IPS-18a (cell line): ENCODE results near the gene CDKN2C.
"Not testable (repeated sequence)": the region's sequence is repeated elsewhere in the genome, so short reads cannot be mapped to it uniquely, and the experiment has no call there.

ENCODE experiments used
- H3K27ac ChIP-seq: one replicate; pipeline ENCODE4 v1.5.1; 2013; ENCODE audit warnings: low read length
- H3K27me3 ChIP-seq: one replicate; pipeline ENCODE4 v1.6.1; 2013; ENCODE audit warnings: mild to moderate bottlenecking, low read length; ENCODE audit not compliant: control insufficient read depth, insufficient read depth
- H3K36me3 ChIP-seq: one replicate; pipeline ENCODE4 v1.6.1; 2013; ENCODE audit warnings: low read depth, low read length; ENCODE audit not compliant: control insufficient read depth
- H3K4me1 ChIP-seq: one replicate; pipeline ENCODE4 v1.6.1; 2013; ENCODE audit warnings: low read depth, low read length; ENCODE audit not compliant: control insufficient read depth
- H3K4me3 ChIP-seq: one replicate; pipeline ENCODE4 v1.5.1; 2013; ENCODE audit warnings: low read length
- H3K9ac ChIP-seq: one replicate; pipeline ENCODE4 v1.6.1; 2013; ENCODE audit warnings: mild to moderate bottlenecking, low read length, moderate library complexity
- H3K9me3 ChIP-seq: one replicate; pipeline ENCODE4 v1.6.1; 2013; ENCODE audit warnings: low read depth, low read length; ENCODE audit not compliant: control insufficient read depth

The CDKN2C gene

GRCh38 chr1:51005549-51005948 lies 35.5 kb downstream of the CDKN2C start:
- H3K27me3 ChIP-seq, H3K9ac ChIP-seq, H3K4me3 ChIP-seq, H3K36me3 ChIP-seq, H3K9me3 ChIP-seq, H3K27ac ChIP-seq, H3K4me1 ChIP-seq: not testable (repeated sequence)

DNA sequence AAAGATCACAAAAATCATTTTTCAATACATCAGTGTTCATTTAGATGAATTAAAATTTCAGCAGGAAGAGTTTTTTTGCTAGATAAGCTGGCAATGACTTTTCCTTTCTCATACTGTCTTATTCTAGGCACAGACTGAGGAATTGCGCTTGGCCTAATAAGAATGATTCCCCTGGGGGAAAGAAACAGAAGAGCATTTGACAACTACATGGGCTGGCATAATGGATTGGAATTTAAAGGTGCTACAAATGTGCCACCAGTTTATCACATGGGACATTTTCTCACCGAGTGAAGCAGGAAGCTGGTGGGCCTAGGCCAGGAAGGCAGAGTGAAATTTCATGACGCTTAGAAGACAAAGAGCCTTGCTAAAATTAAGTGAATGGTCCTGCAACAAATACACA lies 39.3 kb downstream of the CDKN2C start:
- Histone ChIP-seq H3K4me1 (no peaks in the 10 kb centered on the region), H3K36me3 (no peaks in the 10 kb centered on the region), H3K9ac (no peak overlapping the region), H3K4me3 (no peak overlapping the region), H3K9me3 (no peaks in the 10 kb centered on the region), H3K27me3 (no peaks in the 10 kb centered on the region), H3K27ac (no peak overlapping the region)

DNA sequence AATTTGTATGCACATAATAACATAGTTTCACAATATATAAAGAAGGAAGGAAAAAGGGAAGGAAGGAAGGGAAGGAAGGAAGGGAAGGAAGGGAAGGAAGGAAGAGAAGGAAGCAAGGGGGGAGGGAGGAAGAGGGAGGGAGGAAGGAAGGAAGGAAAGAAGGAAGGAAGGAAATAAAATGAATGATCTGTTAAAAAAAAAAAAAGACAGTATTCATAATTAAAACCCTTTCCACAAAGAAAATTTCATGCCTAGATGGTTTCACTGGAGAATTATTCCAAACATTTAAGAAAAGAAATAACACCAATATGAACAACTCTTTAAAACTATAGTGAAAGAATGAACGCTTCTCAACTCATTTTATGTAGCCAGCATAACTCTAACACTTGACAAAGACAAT lies 44.8 kb downstream of the CDKN2C start:
- H3K4me1 ChIP-seq: no peaks in the 10 kb centered on the region

GRCh38 chr1:51019811-51020210 lies 49.8 kb downstream of the CDKN2C start:
- Histone ChIP-seq H3K4me3 (no peak overlapping the region), H3K9me3 (no peaks in the 10 kb centered on the region), H3K36me3 (no peaks in the 10 kb centered on the region), H3K4me1 (no peaks in the 10 kb centered on the region), H3K27ac (no peak overlapping the region), H3K27me3 (no peaks in the 10 kb centered on the region), H3K9ac (no peak overlapping the region)

More for the DNA sequence above, 44.8 kb downstream of the CDKN2C start:
- H3K27me3 ChIP-seq: no peaks in the 10 kb centered on the region
- H3K36me3 ChIP-seq: no peaks in the 10 kb centered on the region
- H3K9ac ChIP-seq: no peak overlapping the region
- H3K27ac ChIP-seq: no peak overlapping the region
- no peaks in the 10 kb centered on the region for H3K9me3 ChIP-seq
- no peak overlapping the region for H3K4me3 ChIP-seq
